Brain microvascular endothelial cell (primary cell): ENCODE data around the gene SEPHS1.
"Not testable (repeated sequence)": the region's sequence is repeated elsewhere in the genome, so short reads cannot be mapped to it uniquely, and the experiment has no call there.

ENCODE experiments used
- DNase-seq: peaks from one replicate; pipeline ENCODE4 v3.0.0-alpha.2; 2020
- H3K27ac ChIP-seq: fragments of 250-450 bp; sonication (Bioruptor Pico); 2 replicates; pipeline ENCODE4 v1.5.1; 2020; ENCODE audit warnings: mild to moderate bottlenecking, moderate library complexity
- H3K27me3 ChIP-seq: fragments of 250-450 bp; sonication (Bioruptor Pico); replicated peaks from 2 replicates; pipeline ENCODE4 v1.5.1; 2020; ENCODE audit warnings: mild to moderate bottlenecking
- H3K36me3 ChIP-seq: fragments of 250-450 bp; sonication (Bioruptor Pico); replicated peaks from 2 replicates; pipeline ENCODE4 v1.5.1; 2020; ENCODE audit warnings: mild to moderate bottlenecking
- H3K4me3 ChIP-seq: 2 replicates; pipeline ENCODE4 v1.5.1; 2011; ENCODE audit warnings: low read depth, mild to moderate bottlenecking, control low read depth, low read length, moderate library complexity
- in situ Hi-C: cut with HindIII; loops from 2 replicates; pipeline ENCODE4 v1.10.0; 2017; ENCODE audit warnings: low sequenced_read_pairs, low pct_ligation_motif_present
- TF ChIP-seq, protein P1 (sequence below): IDR thresholded peaks from 2 replicates; pipeline ENCODE4 v1.5.1; 2011; ENCODE audit warnings: low read depth, mild to moderate bottlenecking, moderate library complexity, low read length, control low read depth, inconsistent platforms; ENCODE audit errors: missing control alignments

SEPHS1 gene

DNA sequence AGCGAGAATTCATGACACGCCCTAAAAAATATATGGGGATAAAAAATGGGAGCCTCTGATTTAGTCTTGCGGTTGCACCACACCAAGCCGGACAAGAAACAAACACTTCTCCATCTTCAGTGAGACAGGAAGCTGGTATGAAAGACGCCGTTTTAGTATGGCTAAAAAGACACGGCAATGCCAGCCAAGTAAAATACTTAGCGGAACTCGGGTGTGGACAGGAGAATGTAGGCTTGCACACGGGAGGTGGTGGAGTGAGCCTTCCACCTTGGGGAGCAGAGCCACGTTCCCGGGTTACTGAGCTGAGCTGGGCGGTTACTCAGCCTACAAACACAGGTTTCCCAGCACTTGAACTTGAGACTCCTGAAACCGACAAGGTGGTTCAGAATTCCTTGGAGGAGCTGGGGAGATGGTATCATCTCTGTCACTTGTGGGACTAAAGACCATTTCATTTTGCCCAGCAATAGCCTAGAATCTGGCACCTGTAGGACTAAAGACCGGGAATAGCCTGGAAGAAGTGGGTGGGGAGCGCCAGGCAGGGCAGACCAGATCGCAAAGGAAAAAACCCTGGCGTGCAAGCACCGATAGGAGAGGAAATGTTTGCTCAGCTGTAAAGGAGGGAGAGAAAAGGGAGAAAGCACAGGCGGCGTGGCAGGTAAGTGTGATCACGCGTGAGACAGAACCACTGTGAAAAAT, 34.8 kb upstream of the SEPHS1 start:
- TF ChIP-seq, protein P1, sequence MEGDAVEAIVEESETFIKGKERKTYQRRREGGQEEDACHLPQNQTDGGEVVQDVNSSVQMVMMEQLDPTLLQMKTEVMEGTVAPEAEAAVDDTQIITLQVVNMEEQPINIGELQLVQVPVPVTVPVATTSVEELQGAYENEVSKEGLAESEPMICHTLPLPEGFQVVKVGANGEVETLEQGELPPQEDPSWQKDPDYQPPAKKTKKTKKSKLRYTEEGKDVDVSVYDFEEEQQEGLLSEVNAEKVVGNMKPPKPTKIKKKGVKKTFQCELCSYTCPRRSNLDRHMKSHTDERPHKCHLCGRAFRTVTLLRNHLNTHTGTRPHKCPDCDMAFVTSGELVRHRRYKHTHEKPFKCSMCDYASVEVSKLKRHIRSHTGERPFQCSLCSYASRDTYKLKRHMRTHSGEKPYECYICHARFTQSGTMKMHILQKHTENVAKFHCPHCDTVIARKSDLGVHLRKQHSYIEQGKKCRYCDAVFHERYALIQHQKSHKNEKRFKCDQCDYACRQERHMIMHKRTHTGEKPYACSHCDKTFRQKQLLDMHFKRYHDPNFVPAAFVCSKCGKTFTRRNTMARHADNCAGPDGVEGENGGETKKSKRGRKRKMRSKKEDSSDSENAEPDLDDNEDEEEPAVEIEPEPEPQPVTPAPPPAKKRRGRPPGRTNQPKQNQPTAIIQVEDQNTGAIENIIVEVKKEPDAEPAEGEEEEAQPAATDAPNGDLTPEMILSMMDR: no peak
- no peak for DNase-seq
- peaks cover 11% of the 10 kb centered on the region for H3K27me3 ChIP-seq
- in situ Hi-C loops: no loop called here
- no peak overlapping the region for H3K4me3 ChIP-seq
- no peak overlapping the region for H3K27ac ChIP-seq
- H3K36me3 ChIP-seq: no peaks in the 10 kb centered on the region

DNA sequence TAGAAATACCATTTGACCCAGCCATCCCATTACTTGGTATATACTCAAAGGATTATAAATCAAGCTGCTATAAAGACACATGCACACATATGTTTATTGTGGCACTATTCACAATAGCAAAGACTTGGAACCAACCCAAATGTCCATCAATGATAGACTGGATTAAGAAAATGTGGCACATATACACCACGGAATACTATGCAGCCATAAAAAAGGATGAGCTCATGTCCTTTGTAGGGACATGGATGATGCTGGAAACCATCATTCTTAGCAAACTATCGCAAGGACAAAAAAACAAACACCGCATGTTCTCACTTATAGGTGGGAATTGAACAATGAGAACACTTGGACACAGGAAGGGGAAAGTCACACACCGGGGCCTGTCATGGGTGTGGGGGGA, 31.0 kb upstream of the SEPHS1 start:
- DNase-seq, in situ Hi-C loops, H3K27ac ChIP-seq, H3K36me3 ChIP-seq, H3K4me3 ChIP-seq: not testable (repeated sequence)
- H3K27me3 ChIP-seq: peaks cover 11% of the 10 kb centered on the region

DNA sequence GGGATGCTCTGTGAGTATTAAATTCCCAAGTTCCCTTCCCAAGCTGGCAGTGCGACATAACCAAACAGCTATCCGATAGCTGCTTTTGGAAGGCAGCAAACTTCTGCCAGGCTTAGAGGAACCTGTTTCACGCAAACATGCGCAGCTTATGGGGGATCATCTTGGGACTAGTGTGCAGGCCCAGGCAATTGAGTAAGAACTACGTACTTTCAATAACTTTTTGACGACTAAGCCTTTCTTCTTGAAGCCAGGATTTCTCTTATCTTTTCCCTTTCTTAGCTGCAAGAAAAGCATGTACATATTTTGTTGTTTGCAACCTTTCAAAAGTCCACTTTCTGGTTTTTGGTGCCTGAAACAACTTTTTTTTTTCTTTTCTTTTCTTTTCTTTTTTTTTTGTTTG, 28.7 kb upstream of the SEPHS1 start:
- Histone ChIP-seq H3K36me3 (no peaks in the 10 kb centered on the region), H3K27ac (no peak overlapping the region), H3K27me3 (peaks cover 3% of the 10 kb centered on the region), H3K4me3 (no peak overlapping the region)
- in situ Hi-C loops: no loop called here
- no peak for DNase-seq
- TF ChIP-seq, protein P1: no peak

DNA sequence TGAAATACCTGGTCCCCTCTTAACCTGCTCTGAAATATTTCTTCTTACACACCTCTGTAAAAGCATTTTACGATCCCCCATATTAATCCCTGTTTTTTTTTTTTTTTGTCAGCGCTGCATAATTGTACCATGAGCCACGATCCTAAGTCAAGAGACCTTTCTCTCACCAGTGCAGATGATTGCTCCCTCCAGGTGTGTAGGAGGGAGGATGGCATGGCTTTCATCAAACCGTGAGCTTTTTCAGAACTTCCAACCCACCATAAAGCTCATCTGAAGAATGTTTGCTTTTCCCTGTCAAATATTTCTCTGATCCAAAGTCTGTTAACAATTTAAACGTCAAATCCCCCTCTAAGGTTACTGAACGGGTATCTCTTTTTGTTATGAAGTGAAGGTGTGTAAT, 28.2 kb upstream of the SEPHS1 start:
- Histone ChIP-seq H3K4me3 (no peak overlapping the region), H3K36me3 (no peaks in the 10 kb centered on the region), H3K27me3 (peaks cover 3% of the 10 kb centered on the region), H3K27ac (no peak overlapping the region)
- TF ChIP-seq, protein P1: no peak
- in situ Hi-C loops: no loop called here
- no peak for DNase-seq

DNA sequence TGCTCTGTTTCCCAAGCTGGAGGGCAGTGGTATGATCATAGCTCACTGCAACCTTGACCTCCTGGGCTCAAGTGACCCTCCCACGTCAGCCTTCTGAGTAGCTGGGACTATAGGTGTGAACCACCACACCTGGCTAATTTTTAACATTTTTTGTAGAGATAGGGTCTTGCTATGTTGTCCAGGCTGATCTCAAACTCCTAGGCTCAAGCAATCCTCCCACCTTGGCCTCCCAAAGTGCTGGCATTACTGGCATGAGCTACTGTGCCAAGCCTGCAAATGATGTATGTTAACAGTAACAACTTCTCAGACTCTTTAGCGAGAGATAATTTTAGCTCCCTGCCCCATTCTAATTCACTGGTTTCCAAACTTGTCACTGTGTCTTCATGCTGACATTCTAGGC, 27.7 kb upstream of the SEPHS1 start:
- TF ChIP-seq, protein P1: no peak
- Histone ChIP-seq H3K27ac (no peak overlapping the region), H3K36me3 (no peaks in the 10 kb centered on the region), H3K4me3 (no peak overlapping the region), H3K27me3 (peaks cover 3% of the 10 kb centered on the region)
- in situ Hi-C loops: no loop called here
- no peak for DNase-seq

DNA sequence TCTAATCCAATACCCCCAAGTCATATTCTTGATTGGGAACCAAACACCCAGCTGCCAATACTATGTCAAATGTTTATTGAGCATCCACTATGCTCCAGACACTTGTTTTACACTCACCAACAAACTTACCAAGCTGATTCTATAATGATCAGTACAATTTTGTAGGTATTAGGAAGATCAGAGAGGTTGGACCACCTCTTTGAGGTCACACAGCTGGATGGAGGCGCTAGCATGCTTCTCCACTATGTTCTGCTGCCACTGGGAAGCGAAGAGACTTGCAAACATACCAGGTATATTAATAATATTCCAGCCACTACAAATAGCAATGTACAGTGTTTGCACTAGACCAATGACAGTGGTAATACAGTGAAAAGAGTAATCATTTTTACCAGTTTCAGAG, 25.6 kb upstream of the SEPHS1 start:
- in situ Hi-C loops: no loop called here
- TF ChIP-seq, protein P1: no peak

More for the DNA sequence above, 25.6 kb upstream of the SEPHS1 start:
- Histone ChIP-seq H3K36me3 (no peaks in the 10 kb centered on the region), H3K27ac (no peak overlapping the region), H3K4me3 (no peak overlapping the region), H3K27me3 (no peaks in the 10 kb centered on the region)
- DNase-seq: no peak
